Smooth muscle cell (in vitro differentiated cells): Measurements from ENCODE around the gene NADSYN1. TPM values are rescaled to one million over a fixed set of nuclear protein-coding genes. Genes with fewer than 3 reads are reported as not detected.

ENCODE experiments used
- DNase-seq: peaks from one replicate; lab custom pipeline; 2025; ENCODE audit not compliant: unreplicated experiment; lab: John Stamatoyannopoulos, UW
- H2AFZ ChIP-seq: fragments of 200-600 bp; sonication (generic); 2 replicates; pipeline ENCODE4 v1.6.0; 2016; ENCODE audit warnings: antibody characterized with exemption, low read depth, mild to moderate bottlenecking
- H3F3A ChIP-seq: fragments of 200-600 bp; sonication (generic); 2 replicates; pipeline ENCODE4 v1.6.0; 2017; ENCODE audit warnings: antibody characterized with exemption, low read depth
- H3K27ac ChIP-seq: fragments of 200-600 bp; sonication (generic); 2 replicates; pipeline ENCODE4 v1.5.1; 2016; ENCODE audit warnings: low read depth, mild to moderate bottlenecking
- H3K27me3 ChIP-seq: fragments of 200-600 bp; sonication (generic); 2 replicates; pipeline ENCODE4 v1.6.1; 2016; ENCODE audit warnings: low read depth, mild to moderate bottlenecking
- H3K36me3 ChIP-seq: fragments of 200-600 bp; sonication (generic); 2 replicates; pipeline ENCODE4 v1.5.1; 2016; ENCODE audit warnings: low read depth
- H3K4me1 ChIP-seq: fragments of 200-600 bp; sonication (generic); 2 replicates; pipeline ENCODE4 v1.5.1; 2016; ENCODE audit warnings: low read depth
- H3K4me2 ChIP-seq: fragments of 200-600 bp; sonication (generic); 2 replicates; pipeline ENCODE4 v1.6.0; 2016; ENCODE audit warnings: mild to moderate bottlenecking
- H3K4me3 ChIP-seq: fragments of 200-600 bp; sonication (generic); 2 replicates; pipeline ENCODE4 v1.5.1; 2016; ENCODE audit warnings: mild to moderate bottlenecking
- H3K79me2 ChIP-seq: fragments of 200-600 bp; sonication (generic); 2 replicates; pipeline ENCODE4 v1.6.0; 2016; ENCODE audit warnings: low read depth, mild to moderate bottlenecking
- H3K9ac ChIP-seq: fragments of 200-600 bp; sonication (generic); 2 replicates; pipeline ENCODE4 v1.6.0; 2016; ENCODE audit warnings: low read depth
- H3K9me3 ChIP-seq: fragments of 200-600 bp; sonication (generic); replicated peaks from 2 replicates; pipeline ENCODE4 v1.5.1; 2016; ENCODE audit warnings: low read depth
- H4K20me1 ChIP-seq: fragments of 200-600 bp; sonication (generic); 2 replicates; pipeline ENCODE4 v1.6.0; 2016; ENCODE audit warnings: low read depth
- WGBS: methylation state at CpG from one replicate; pipeline ENCODE4 v1.1.7; 2016; ENCODE audit warnings: low lambda C conversion rate; 5-methylcytosine and 5-hydroxymethylcytosine counted together
- polyA plus RNA-seq: library from polyadenylated mRNA; unstranded; fragments of >200 nt; fragmentation: Nextera tagmentation; extraction: Ambion mirVana; gene quantifications from 2 replicates; pipeline ENCODE4 v1.2.1, GENCODE V29; 2016
- total RNA-seq: library from RNA; depleted of rRNA; stranded (reverse); fragments of >200 nt; gene quantifications from 2 replicates; pipeline ENCODE4 v1.2.3, GENCODE V29; 2014
- TF ChIP-seq, protein P1 (sequence below): fragments of 200-600 bp; sonication (generic); IDR thresholded peaks from 2 replicates; pipeline ENCODE4 v1.5.1; 2017; ENCODE audit warnings: borderline replicate concordance, mild to moderate bottlenecking, antibody characterized with exemption; ENCODE audit not compliant: insufficient read depth, poor library complexity, severe bottlenecking

NADSYN1 gene
- total and polyA plus RNA-seq, 2 experiments from 2014 or later, result 30.2 to 33.8 TPM

DNA sequence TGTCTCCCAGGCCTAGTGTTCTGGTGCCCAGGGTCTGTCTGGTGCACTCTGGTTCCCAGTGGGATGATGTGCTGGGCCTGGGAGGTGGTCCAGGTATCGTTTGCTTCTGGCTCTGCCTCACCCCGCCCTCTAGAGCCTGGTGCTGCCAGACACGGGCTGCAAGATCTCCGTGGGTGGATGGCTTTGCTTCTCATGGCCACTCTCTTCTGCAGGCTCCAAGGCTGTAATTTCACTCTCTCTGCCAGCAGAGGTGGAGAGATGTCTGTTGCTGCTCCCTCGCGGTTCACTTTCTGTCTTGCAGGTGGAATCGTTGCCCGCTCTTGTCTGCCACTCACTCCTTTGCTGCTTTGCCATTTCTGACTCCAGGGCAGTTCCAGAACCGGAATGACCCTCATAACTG, 13.4 kb downstream of the NADSYN1 start:
- Histone ChIP-seq H3K4me1 (no peaks in the 10 kb centered on the region), H3F3A (no peaks in the 10 kb centered on the region), H3K4me3 (no peak overlapping the region), H3K27me3 (no peaks in the 10 kb centered on the region), H3K79me2 (no peaks in the 10 kb centered on the region), H3K9me3 (no peaks in the 10 kb centered on the region), H3K27ac (no peak overlapping the region), H2AFZ (no peak overlapping the region), H3K4me2 (no peak overlapping the region), H4K20me1 (no peaks in the 10 kb centered on the region), H3K36me3 (peaks cover 3% of the 10 kb centered on the region), H3K9ac (no peak overlapping the region)
- 90% methylated on average over 9 of the region's 9 CpGs for WGBS
- TF ChIP-seq, protein P1, sequence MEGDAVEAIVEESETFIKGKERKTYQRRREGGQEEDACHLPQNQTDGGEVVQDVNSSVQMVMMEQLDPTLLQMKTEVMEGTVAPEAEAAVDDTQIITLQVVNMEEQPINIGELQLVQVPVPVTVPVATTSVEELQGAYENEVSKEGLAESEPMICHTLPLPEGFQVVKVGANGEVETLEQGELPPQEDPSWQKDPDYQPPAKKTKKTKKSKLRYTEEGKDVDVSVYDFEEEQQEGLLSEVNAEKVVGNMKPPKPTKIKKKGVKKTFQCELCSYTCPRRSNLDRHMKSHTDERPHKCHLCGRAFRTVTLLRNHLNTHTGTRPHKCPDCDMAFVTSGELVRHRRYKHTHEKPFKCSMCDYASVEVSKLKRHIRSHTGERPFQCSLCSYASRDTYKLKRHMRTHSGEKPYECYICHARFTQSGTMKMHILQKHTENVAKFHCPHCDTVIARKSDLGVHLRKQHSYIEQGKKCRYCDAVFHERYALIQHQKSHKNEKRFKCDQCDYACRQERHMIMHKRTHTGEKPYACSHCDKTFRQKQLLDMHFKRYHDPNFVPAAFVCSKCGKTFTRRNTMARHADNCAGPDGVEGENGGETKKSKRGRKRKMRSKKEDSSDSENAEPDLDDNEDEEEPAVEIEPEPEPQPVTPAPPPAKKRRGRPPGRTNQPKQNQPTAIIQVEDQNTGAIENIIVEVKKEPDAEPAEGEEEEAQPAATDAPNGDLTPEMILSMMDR, result no peak
- DNase-seq, result no peak

DNA sequence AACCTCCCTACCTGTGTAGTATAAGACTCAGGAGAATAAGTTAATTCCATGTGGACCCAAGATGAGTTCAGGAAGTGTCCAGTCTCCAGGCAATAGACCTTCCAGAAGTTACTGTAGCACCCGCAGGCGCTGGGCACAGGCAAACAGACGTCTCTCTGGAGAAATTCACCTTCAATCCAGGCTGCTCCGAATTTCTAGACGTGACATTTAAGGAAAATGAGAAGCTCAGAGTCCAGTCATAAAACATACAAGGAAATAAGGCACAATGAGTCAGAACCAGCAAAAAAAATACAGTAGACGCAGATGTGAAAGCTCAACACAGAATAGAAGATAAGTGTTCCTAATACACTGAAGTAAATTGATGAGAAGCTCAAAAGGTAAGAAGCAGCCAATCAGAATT, 14.2 kb downstream of the NADSYN1 start:
- Histone ChIP-seq H3K9me3 (no peaks in the 10 kb centered on the region), H3K27ac (no peak overlapping the region), H2AFZ (no peak overlapping the region), H3K36me3 (peaks cover 3% of the 10 kb centered on the region), H3K79me2 (no peaks in the 10 kb centered on the region), H3K4me1 (no peaks in the 10 kb centered on the region), H3F3A (no peaks in the 10 kb centered on the region), H3K27me3 (no peaks in the 10 kb centered on the region), H3K4me2 (no peak overlapping the region), H4K20me1 (no peaks in the 10 kb centered on the region), H3K9ac (no peak overlapping the region), H3K4me3 (no peak overlapping the region)
- WGBS, result 94% methylated on average over 6 of the region's 6 CpGs
- DNase-seq, result no peak
- TF ChIP-seq, protein P1, result no peak

DNA sequence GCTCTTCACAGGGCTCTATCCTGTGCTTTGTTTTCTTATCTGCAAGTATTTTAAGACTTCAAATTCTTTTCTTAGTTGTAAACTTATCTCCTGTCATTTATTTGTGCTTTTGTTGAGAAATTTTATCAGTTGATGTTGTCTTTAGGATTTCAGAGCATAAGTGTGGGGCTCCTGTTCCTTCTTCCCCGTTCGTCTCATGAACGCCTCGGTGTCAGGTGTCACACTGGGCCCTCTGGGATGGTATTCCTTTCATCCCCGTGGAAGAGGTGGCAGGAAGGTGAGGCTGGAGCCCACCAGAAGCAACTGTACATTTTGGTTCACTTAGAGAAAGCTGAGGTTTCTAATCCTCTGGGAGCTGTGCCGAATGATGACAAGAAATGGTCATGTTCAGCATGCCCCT, 17.9 kb downstream of the NADSYN1 start:
- H3K27me3 ChIP-seq, result no peaks in the 10 kb centered on the region
- TF ChIP-seq, protein P1, result no peak
- no peak overlapping the region for H2AFZ ChIP-seq
- no peaks in the 10 kb centered on the region for H3K79me2 ChIP-seq
- H3K27ac ChIP-seq, result no peak overlapping the region
- no peak overlapping the region for H3K9ac ChIP-seq
- no peak overlapping the region for H3K4me3 ChIP-seq
- H3K4me1 ChIP-seq, result no peaks in the 10 kb centered on the region
- no peak overlapping the region for H3K4me2 ChIP-seq
- peaks cover 3% of the 10 kb centered on the region for H3K36me3 ChIP-seq
- no peaks in the 10 kb centered on the region for H3K9me3 ChIP-seq
- no peak for DNase-seq
- no peaks in the 10 kb centered on the region for H3F3A ChIP-seq
- WGBS, result 80% methylated on average over 6 of the region's 6 CpGs
- H4K20me1 ChIP-seq, result no peaks in the 10 kb centered on the region

DNA sequence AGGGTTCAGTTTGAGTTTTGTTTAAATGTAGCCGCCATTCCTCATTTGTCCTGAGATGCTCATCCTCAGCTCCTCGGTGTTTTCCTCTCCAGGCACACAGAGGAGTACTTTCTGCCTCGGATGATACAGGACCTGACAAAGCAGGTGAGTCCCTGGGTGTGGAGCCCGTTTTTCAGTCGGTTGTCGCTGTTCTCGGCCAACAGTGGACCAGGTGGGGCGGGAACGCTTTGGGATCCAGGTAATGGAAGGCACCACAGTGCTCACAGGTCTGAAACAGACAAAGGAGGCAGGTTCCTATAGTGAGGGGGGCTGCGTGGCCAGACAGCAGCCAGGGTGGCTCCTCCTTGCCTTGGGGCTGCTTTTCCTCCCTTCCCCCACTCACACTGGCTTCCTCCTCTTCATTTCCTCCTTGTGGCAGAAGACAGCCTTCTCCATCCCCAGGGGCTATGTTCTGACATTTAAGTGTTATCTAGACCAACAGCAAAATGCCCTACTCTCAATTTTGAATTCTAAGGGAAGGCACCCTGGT, 19.4 kb downstream of the NADSYN1 start:
- H3K79me2 ChIP-seq, result no peaks in the 10 kb centered on the region
- TF ChIP-seq, protein P1, result no peak
- H2AFZ ChIP-seq, result no peak overlapping the region
- no peaks in the 10 kb centered on the region for H3F3A ChIP-seq
- DNase-seq, result no peak
- no peaks in the 10 kb centered on the region for H3K9me3 ChIP-seq
- H3K4me2 ChIP-seq, result no peak overlapping the region
- no peaks in the 10 kb centered on the region for H3K27me3 ChIP-seq
- no peak overlapping the region for H3K27ac ChIP-seq
- H3K4me3 ChIP-seq, result no peak overlapping the region
- WGBS, result 89% methylated on average over 10 of the region's 10 CpGs
- no peaks in the 10 kb centered on the region for H3K36me3 ChIP-seq
- H3K4me1 ChIP-seq, result no peaks in the 10 kb centered on the region
- H4K20me1 ChIP-seq, result no peaks in the 10 kb centered on the region
- H3K9ac ChIP-seq, result no peak overlapping the region
